Measurements from ENCODE around the gene ANTKMT. TPM values are rescaled to one million over a fixed set of nuclear protein-coding genes. Genes with fewer than 3 reads are reported as not detected.

ANTKMT gene
- total and polyA plus RNA-seq, 12 donors, result 23.3 to 91.1 (median 31.7) TPM

GRCh38 chr16:714558-715476 is 6.1 kb upstream of the ANTKMT start, which contains the start of gene METRN:
Gene METRN, plus strand, starts transcription at chr16:715118. Its CDS starts 172 bp downstream, at chr16:715290.
- Histone ChIP-seq H3K4me3 (peak within 1 kb of the TSS; percentile 64 to 94 (median 73)), H3K4me1 (peaks cover 18 to 49% (median 34%) of the 10 kb centered on the region in 9 donors), H3K36me3 (no peaks in the 10 kb centered on the region), H3K27ac (peak within 1 kb of the TSS in 8 of 10 donors; percentile 21 to 58 (median 50)), H3K9me3 (no peaks in the 10 kb centered on the region), H3K27me3 (peaks cover 0 to 46% (median 19%) of the 10 kb centered on the region in 7 donors)
- intact Hi-C loops (cut with DNase I), result loop anchor here in 9 of 10 donors (2.0 to 10.0 kb wide), 7 partner anchors 67 to 382 kb away; partner anchors contain the start of genes CHTF18 (in 4 of the 9), RPUSD1 (in 4 of the 9) and C1QTNF8 (in 1 of the 9)
- WGBS, 2 donors, result 5 to 8% methylated on average over 65 to 103 of the region's 108 CpGs
- TF ChIP-seq, protein P1, sequence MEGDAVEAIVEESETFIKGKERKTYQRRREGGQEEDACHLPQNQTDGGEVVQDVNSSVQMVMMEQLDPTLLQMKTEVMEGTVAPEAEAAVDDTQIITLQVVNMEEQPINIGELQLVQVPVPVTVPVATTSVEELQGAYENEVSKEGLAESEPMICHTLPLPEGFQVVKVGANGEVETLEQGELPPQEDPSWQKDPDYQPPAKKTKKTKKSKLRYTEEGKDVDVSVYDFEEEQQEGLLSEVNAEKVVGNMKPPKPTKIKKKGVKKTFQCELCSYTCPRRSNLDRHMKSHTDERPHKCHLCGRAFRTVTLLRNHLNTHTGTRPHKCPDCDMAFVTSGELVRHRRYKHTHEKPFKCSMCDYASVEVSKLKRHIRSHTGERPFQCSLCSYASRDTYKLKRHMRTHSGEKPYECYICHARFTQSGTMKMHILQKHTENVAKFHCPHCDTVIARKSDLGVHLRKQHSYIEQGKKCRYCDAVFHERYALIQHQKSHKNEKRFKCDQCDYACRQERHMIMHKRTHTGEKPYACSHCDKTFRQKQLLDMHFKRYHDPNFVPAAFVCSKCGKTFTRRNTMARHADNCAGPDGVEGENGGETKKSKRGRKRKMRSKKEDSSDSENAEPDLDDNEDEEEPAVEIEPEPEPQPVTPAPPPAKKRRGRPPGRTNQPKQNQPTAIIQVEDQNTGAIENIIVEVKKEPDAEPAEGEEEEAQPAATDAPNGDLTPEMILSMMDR (IDR thresholded peaks at IDR 0.05), result no peak
- peak; percentile 92 to 95 for DNase-seq
- ATAC-seq, result peak; percentile 78 to 94 (median 89)

DNA sequence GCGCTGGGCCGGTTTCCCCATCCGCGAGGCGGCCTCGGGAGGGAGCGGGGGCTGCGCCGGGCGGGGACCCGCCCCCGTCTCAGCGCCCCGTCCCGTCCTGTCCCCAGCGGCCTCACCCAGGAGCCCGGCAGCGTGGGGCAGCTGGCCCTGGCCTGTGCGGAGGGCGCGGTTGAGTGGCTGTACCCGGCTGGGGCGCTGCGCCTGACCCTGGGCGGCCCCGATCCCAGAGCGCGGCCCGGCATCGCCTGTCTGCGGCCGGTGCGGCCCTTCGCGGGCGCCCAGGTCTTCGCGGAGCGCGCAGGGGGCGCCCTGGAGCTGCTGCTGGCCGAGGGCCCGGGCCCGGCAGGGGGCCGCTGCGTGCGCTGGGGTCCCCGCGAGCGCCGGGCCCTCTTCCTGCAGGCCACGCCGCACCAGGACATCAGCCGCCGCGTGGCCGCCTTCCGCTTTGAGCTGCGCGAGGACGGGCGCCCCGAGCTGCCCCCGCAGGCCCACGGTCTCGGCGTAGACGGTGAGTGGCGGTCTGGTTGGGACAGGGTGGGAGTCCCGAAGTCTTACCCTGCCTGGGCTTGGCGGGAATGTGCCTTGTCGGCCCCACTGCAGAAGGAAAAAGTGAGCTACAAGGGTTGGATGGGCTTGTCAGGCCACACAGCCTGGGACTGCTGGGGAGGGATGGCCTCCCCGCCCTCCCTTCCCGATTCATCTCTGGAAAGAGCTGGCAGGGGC is 5.3 kb upstream of the ANTKMT start:
- intact Hi-C loops (cut with DNase I), result loop anchor here in 3 of 10 donors (2.0 to 10.0 kb wide), 2 partner anchors 73 to 339 kb away; partner anchors contain the start of genes CHTF18 (in 1 of the 3) and RPUSD1 (in 1 of the 3)
- H3K27me3 ChIP-seq, result peaks cover 0 to 38% (median 10%) of the 10 kb centered on the region in 7 donors
- H3K4me1 ChIP-seq, result peaks cover 19 to 51% (median 39%) of the 10 kb centered on the region in 9 donors
- H3K4me3 ChIP-seq, result peak overlapping the region; percentile 64 to 94 (median 73)
- DNase-seq (no peak), ATAC-seq (peak in 1 of 8 donors; percentile 3)
- H3K9me3 ChIP-seq, result no peaks in the 10 kb centered on the region
- H3K27ac ChIP-seq, result peak overlapping the region in 7 of 10 donors; percentile 21 to 58 (median 51)
- 2% methylated on average over 45 to 74 of the region's 74 CpGs for WGBS, 2 donors
- TF ChIP-seq, protein P1 (IDR thresholded peaks at IDR 0.05), result peak in 3 of 9 donors; percentile 15 to 37 (median 30)
- no peaks in the 10 kb centered on the region for H3K36me3 ChIP-seq

DNA sequence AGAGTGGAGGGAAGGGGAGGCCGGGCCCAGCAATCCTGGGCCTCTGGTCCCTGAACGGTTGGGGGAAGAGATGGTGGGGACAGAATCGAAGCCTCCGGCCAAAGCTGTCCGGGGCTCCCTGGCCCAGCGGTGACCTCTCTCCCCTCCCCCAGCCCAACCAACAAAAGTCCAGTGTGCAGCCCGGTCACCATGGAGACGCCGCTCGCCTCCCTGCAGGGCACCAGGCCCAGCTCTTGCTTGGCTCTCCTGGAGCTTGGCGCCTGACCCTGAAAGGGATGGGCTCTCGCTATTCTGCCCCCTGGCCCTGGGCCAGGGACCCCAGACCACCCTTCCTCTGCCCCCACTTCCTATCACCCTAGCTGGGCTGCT is 4.8 kb upstream of the ANTKMT start:
- Histone ChIP-seq H3K36me3 (no peaks in the 10 kb centered on the region), H3K4me3 (peak overlapping the region in 9 of 10 donors; percentile 66 to 94 (median 74)), H3K27ac (no peak overlapping the region), H3K4me1 (peaks cover 19 to 52% (median 40%) of the 10 kb centered on the region in 9 donors), H3K27me3 (peaks cover 0 to 32% (median 5%) of the 10 kb centered on the region in 7 donors), H3K9me3 (no peaks in the 10 kb centered on the region)
- 22 to 26% methylated on average over 12 of the region's 12 CpGs for WGBS, 2 donors
- intact Hi-C loops (cut with DNase I), result loop anchor here in 2 of 10 donors (10.0 kb wide), 1 partner anchor 339 kb away; no protein-coding TSS in a partner anchor
- no peak for DNase-seq
- no peak for ATAC-seq
- TF ChIP-seq, protein P1 (IDR thresholded peaks at IDR 0.05), result no peak

All from heart right ventricle (tissue), 16 donors.